OCI-M1 (cell line): ENCODE measurements around the gene NDUFS4.
"Not testable (repeated sequence)": the region's sequence is repeated elsewhere in the genome, so short reads cannot be mapped to it uniquely, and the experiment has no call there.

Experiments
- DNase-seq: peaks from one replicate; lab custom pipeline; 2025; lab: John Stamatoyannopoulos, UW

Gene NDUFS4

DNA sequence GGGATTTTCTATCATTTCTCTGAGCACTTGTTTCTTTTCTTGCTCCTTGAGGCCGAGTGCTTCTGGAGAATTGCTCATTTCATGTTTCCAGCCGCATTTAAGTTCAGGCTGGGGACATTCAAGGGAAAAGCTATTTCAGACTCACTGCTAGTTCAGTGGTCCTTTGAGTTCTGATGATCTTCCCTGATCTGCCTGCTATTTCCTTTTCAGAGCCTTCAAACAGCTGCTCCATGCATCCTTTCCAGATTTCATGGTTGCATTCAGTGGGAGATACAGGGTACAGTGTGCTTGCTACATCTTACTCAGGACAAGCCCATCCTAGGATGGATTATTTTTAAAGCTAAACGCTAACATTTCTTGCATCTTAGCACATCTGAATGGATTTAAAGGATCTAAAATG is 14.7 kb downstream of the NDUFS4 start:
- DNase-seq, result no peak

DNA sequence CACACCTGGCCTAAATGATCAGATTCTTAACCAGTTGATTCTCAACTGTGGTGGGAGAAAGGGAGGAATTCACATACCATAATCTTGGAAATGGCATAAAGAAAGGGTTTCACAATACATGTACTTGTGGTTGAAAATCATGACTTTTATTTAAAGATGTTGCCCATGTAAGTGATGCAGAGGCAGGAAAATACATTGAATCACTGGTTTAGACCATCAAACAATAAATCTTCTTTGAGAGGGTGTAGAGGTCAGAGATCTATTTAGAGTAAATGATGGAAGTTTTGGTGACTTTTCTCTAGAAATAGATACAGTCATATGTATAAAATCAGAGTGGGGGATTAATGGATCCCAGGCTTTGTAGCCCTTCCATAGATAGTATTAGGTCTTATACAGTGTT is 15.4 kb downstream of the NDUFS4 start:
- no peak for DNase-seq

DNA sequence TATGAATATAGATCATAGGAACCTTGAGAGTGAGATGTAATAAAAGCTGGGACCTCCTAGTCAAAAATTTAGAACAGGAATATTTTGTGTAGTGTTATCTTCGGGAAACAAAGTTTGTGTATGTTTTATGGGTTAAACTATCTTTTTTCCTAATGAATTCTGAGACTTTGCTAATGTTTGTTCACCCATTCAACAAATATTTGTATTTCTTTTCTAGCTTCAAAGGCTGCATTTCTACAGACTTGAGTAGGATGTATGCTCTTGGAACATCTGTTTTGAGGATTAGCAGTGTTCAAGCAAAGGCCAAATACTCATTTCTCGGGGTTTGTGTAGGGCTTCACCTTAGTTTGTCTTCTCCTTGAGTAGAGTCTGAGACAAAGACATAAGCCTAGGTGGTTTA is 16.2 kb downstream of the NDUFS4 start:
- DNase-seq, result no peak

DNA sequence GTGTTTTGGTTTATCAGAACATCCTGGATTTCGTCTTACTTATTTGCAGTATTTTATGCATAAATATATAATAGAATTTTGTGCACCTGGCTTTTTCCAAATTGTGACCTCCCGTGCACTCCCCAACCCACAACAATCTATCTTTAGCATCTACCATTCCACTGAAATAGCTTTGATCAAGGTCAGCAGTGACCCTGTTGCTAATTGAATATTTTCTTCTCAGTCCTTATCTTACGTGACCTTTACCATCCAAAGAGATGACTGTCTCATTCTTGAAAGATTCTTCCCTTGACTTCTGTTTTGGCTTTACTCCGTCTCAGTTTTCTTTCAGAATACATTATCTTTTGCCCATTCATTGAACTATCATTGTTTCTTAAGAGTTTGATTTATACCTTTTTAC is 18.4 kb downstream of the NDUFS4 start:
- DNase-seq, result no peak

DNA sequence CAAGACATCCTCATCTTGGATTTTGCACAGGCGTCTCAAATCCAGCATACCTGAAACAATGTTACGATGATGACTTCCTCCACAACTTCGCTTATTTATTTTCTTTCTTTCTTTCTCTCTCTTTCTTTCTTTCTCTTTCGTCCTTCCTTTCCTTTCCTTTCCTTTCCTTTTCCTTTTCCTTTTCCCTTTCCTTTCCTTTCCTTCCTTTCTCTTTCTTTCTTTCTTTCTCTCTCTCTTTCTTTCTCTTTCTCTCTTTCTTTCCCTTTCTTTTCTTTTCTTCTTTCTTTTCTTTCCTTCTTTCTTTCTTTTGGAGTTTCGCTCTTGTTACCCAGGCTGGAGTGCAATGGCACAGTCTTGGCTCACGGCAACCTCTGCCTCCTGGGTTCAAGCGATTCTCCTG is 20.1 kb downstream of the NDUFS4 start:
- no peak for DNase-seq

DNA sequence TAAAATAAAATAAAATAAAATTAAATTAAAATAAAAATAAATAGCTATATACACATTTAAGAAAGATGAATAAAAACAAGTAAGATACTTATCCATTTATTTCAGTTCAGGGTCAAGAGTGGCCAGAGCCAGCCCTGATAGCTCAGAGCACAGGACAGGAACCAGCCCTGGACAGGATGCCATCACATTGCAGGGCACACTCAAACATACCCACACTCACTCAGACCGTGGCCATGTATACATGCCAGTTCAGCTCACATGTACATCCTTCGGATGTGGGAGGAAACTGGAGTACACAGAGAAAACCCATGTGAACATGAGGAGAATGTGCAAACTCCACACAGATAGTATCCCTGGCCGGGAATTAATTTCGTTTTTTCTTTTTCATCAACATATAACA is 21.8 kb downstream of the NDUFS4 start:
- DNase-seq, result no peak

DNA sequence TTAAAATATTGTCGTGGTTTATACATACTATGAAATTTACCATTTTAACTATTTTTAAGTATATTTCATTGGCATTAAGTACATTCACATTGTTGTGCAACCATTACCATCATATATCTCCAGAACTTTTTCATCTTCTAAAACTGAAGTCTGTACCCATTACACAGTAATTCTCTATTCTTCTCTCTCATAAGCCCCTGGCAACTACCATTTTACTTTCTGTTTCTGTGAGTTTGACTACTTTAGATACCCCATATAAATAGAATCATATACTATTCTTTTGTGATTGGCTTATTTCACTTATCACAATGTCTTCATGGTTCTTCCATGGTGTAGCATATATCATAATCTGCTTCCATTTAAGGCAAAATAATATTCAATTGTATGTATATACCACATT is 30.3 kb downstream of the NDUFS4 start:
- DNase-seq, result peak; percentile 52

DNA sequence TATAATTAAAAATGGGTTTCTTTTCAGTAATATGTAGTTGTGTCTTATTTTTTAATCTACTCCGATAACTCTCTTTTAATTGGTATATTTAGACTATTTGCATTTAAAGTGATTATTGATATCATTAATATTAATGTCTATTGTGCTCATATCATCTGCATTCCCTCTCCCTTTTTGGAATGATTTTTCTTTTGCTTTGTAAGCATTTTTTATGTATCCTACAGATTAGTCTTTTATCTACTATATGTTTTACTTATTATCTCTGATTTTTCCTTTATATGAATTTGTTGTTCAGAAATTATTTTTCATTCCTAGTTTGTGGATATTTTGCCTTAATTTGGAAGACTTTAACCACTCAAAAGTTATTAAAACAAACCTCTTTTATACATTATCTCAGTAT is 34.0 kb downstream of the NDUFS4 start:
- DNase-seq, result no peak

DNA sequence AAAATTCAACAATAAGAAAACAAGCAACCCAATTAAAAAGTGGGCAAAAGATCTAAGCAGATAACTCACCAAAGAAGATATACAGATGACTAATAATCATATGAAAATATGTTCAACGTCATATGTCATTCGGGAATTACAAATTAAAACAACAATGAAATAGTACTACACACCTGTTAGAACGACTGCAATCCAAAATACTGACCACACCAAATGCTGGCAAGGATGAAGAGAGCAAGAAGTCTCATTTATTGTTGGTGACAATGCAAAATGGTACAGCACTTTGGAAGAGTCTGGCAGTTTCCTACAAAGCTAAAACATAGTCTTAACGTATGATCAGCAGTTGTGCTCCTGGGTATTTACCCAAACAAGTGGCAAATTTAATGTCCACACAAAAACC is 37.5 kb downstream of the NDUFS4 start:
- no peak for DNase-seq

DNA sequence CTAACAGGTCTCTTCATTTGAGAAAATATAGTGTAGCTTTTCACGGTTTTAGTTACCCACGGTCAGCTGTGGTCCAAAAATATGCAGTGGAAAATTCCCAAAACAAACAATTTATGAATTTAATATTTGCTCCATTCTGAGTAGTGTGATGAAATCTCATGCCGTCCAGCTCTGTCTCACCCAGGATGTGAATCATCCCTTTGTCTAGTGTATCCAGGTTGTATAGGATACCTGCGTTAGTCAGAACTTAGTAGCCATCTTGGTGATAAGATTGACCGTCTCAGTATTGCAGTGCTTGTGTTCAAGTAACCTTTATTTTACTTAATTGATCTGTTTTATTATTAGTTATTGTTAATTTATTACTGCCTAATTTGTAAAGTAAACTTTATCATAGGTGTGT is 41.1 kb downstream of the NDUFS4 start:
- DNase-seq, result no peak

DNA sequence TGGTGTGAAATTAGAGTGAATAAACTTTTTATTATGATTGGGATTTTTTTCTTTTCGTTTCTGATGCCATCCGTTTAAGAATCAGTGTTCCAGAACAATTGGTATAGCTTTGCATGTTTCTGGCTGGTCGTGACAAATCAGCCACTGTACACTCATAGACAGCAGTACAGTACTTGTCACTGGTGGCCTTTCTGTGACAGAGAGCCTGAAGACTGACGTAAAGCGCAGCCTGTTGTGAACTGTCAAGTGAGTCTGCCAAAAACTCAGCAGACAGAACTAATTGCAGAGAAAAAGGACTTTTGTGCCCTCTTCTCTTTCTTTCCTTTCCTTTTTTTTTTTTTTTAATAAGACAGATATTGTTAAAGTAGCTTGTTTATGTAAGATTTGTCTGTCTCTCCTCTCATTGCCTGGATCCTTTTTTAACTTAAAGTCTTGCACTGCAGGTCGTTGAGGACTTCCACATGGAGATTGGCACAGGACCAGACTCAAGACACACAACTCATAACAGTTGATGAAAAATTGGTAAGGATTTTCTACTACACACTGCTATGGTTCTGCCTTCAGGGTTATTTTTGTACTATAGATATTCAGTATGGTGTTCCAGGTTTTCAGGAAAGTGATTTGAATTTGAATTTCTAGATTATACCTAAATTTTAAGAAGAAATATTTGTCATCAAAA is 42.7 kb downstream of the NDUFS4 start:
- DNase-seq, result no peak

DNA sequence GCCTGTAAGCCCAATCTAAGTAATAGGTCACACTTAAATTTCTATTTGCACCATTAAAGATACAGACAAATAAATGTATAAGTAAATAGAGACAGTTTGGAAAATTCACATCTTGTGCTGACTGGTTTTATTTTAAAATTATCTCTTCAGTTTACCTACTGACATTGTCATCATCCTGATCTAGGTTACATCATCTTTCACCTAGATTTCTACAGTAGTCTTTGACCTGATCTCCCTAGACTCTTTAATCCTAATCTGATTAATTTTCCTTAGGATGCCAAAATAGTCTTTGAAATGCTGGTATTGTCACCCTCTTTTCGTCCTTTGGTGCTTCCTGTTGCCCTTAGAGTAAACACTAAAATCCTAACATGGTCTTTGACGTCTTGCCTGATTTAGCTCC is 43.9 kb downstream of the NDUFS4 start:
- no peak for DNase-seq

DNA sequence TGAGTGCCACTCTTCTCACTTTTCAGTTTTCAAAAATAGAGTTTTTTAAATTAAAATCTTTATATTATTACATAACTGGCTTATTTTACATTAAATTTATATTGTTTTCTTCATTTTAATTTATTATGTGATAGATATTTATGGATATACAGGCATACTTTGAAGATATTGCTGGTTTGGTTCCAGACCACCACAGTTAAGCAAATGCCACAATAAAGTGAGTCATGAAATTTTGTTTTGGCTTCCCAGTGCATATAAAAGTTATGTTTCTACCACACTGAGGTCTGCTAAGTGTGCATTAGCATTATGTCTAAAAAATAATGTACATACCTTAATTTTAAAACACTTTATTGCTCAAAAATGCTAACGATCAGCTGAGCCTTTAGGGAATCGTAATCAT is 47.4 kb downstream of the NDUFS4 start:
- DNase-seq, result no peak

DNA sequence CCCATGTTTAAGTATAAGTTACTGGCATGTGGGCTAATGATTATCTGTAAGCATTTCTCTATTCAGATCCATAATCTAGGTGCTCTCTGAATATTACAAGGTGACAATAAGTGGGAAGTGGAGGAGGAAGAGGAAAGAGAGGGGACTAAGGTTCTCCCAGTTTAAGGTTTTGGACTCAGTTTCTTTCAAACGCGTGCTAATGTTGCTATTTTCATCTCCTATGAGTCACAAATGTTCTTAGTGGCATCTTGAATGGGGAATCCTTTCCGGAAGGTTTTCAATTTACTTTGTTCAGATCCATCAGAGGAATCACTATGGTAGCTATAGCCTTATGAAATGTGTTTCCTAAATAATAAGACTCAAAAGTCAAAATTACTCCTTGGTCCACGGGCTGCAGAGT is 48.5 kb downstream of the NDUFS4 start:
- DNase-seq, result not testable (repeated sequence)

DNA sequence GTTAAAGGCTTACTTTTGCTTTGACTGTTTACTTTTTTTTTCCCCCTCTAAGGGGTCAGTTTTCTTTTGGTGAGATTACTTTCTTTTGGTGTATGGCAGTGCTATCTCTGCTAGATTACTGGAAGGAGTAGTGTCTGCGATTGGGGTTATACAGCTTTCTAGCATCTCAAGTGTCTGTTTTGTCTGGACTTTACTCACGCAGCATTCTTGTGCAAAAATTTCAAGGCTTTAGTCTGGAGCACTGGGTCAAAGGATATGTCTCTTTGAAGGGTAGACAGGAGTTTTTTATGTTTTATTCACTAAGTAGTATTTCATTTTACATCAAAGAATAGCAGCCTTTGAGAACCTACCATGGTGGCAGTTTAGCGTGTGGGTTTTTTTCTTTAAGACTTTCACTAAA is 52.6 kb downstream of the NDUFS4 start:
- DNase-seq, result no peak

DNA sequence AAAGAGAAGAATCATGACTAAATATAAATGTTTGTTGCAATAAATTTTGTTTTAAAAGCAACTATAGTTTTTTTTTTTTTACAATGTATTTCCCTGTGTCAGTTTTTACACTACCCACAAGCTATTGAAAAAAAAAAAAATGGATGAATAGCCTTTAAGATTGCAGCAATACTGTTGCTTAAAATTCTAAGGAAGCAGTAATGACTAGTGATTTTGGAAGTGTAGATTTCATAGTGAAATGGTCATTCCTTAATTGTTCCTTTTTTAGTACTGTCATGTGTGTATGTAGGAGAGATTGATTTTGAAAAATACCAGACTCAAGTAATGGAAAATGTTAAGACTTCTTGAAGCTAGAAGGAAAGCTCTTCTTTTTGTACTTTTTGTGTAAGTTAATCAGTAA is 53.1 kb downstream of the NDUFS4 start:
- no peak for DNase-seq

DNA sequence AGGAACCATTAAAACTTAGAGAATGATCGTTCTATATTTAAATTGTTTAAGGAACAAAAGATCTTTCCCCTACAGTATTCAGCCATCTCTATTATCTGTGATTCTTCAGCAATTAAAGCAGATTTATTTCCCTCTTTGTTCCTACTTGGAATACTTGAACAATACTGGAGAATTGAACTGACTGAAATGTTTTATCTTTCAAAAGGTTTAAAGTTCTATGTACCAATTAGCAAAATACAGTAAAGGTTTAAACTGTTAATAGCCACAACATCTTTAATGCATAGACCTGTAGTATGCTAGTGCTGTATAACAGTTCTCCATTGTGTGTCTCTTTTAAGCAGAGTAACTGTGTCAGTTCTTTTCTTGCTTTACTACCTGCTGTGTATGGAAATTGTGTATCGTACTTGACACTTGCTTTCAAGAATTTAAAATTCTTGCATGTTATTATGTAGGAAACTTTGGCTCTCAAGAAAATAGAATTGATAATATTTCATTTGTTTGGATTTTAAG is 54.0 kb downstream of the NDUFS4 start:
- no peak for DNase-seq

DNA sequence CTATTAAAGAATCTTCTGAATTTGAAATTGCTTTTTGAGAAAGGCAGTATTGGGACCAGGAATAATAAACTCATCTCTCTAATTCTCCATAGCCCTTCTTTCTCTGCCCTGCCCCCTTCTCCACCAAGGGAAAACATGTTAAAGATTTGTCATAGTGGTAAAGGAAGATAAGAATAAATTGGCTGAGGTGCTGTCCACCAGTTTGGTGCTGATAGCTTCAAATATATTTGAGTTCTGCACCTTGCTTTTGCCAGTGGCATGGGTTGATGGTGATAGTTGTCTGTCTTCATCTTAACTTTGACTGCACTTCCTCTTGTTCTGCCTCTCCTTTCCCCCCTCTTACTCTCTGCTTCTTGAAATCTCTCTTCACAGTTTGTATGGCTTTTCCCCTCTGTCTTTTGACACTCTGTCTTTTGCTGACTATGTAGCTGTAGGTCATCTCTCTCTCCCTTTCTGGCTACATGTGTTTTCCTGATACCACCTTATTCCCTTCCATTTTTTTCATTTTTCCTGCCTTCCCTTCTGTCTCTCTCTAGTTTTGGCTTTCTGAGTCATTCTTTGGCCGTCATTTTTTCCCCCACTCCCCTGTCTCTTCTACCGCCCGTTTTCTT is 56.6 kb downstream of the NDUFS4 start:
- DNase-seq, result peak; percentile 79

DNA sequence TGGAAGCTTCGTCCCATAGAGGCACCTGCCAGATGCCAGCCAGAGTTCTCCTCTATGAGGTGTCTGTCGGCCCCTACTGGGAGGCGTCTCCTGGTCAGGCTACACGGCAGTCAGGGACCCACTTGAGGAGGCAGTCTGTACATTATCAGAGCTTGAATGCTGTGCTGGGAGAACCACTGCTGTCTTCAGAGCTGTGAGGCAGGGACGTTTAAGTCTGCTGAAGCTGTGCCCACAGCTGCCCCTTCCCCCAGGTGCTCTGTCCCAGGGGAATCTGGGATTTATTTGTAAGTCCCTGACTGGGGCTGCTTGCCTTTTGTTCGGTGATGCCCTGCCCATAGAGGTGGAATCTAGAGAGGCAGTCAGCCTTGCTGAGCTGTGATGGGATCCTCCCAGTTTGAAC is 70.8 kb downstream of the NDUFS4 start:
- no peak for DNase-seq

DNA sequence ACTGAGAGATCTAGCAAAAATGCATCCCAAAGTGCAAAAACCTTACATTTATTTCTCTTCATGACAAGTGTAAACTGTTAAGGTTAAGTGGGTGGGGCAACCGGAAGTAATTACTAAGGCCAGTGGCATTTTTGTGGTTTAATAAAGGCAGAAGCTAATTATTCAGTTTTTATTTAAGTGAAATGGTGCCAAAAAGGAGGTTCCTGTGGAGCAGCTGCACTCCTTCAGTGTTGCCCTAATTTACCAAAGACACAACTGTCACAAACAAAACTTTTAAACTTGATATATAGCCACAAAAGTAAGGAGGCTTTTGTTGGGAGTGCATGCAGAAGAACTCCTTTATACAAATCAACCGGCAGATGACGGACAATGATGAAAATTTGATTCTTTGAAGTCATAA is 81.6 kb downstream of the NDUFS4 start:
- DNase-seq, result no peak

DNA sequence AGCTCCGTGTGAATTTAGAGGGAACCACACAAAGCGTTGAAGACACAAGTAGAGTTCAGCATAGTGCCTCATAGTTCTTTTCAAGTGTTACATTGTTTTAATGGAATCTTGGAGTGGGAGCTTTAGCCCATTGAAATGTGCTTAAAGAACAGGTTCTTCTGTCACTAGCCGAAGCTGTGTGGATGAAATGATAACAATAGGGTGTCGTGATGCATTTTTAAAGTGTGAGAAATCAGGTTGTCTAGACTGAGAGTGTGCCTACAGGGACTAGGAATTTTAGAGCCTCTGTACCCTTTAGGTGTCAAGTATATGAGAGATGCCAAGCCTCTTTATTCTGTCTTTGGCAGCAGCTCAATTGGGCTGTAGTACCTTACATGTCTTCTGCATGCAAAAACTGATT is 83.0 kb downstream of the NDUFS4 start:
- no peak for DNase-seq

DNA sequence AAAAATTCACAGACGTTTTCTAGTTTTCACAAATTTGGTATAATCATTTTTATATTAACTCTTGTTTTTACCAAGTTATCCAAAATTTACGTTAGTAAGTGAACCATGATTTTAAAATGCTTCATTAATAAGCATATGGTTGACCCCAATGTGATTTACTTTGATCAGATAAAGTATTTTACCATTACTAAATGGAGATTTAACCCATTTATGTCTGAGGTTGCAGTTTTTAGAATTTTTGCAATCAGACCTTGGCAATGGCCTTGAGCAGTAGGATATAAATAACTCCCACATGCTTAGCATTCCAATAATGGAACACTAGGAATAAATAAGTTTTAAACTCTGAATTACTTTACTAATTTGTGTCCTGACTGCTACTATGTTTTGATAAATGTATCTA is 84.6 kb downstream of the NDUFS4 start:
- DNase-seq, result no peak

DNA sequence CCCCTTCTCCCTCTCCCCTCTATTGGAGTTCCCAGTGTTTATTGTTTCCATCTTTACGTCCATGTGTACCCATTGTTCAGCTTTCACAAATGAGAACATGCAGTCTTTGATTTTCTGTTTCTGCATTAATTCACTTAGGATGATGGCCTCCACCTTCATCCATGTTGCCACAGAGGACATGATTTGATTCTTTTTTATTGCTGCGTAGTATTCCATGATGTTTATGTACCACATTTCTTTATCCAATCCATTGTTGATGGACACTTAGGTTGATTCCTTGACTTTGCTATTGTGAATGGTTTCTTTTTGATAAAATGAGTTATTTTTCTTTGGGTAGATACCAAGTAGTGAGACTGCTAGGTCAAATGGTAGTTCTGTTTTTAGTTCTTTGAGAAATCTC is 88.9 kb downstream of the NDUFS4 start:
- no peak for DNase-seq

DNA sequence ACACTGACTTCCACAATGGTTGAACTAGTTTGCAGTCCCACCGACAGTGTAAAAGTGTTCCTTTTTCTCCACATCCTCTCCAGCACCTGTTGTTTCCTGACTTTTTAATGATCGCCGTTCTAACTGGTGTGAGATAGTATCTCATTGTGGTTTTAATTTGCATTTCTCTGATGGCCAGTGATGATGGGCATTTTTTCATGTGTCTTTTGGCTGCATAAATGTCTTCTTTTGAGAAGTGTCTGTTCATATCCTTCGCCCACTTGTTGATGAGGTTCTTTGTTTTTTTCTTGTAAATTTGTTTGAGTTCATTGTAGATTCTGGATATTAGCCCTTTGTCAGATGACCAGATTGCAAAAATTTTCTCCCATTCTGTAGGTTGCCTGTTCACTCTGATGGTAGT is 100.1 kb downstream of the NDUFS4 start:
- not testable (repeated sequence) for DNase-seq
